Measurements from ENCODE around the gene CLMN. TPM values are rescaled to one million over a fixed set of nuclear protein-coding genes. Genes with fewer than 3 reads are reported as not detected.

Gene CLMN
- total and polyA plus RNA-seq, 2 donors (not counting 1 experiment from before 2014, with no cell fraction given): 9.6 to 51.5 TPM

DNA sequence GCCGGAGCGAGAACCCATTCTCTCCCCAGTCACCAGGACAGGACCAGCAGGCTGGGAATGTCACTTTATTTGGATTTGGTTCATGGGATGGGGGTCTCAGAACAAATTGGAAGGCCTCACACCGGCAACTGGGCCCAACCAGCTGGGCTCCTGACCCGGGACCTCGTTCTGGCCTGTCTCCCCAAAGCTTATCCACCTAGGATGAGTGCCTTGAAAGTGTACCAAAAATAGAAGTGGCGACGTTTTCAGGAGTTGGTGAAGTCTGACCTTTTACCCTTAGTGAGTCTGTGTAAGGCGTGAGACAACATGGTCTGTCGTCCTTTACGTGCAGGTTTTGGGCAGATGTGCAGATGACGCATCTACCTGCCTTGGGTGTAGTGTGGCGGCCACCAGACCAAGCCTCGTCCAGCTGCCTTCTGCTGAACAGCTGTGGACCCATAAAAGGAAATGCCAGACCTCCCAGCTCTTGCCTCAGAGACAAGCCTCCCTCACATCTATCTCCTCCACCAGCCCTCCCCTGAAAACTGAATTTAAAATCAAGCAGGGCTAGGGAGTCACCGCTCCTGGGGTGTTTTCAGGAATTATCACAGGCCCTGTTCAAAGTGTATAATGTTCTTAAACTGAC, 36.6 kb upstream of the CLMN start:
- H3K9me3 Mint-ChIP-seq (ENCODE audit: insufficient read depth): peaks cover 2% of the 10 kb centered on the region
- no peak for ATAC-seq (ENCODE audit: low read depth)
- Histone ChIP-seq H3K9me3 (ENCODE audit: control extremely low read depth in 1 of 3, control insufficient read depth in 2 of 3, insufficient read depth in 1 of 3, low read length in 2 of 3) (peaks cover 0 to 11% (median 0%) of the 10 kb centered on the region in 3 donors), H3K27ac (ENCODE audit: low read length in 2 of 2) (no peak overlapping the region), H3K4me2 (replicated peaks; ENCODE audit: low read depth, low read length, poor library complexity, severe bottlenecking) (no peak overlapping the region), H2AFZ (ENCODE audit: insufficient read depth, low read depth, low read length, poor library complexity, severe bottlenecking) (no peak overlapping the region), H3K36me3 (replicated peaks in 1 of 2; ENCODE audit: control extremely low read depth in 1 of 2, control insufficient read depth in 1 of 2, extremely low read depth in 1 of 2, insufficient read depth in 2 of 2, low read length in 1 of 2) (no peaks in the 10 kb centered on the region), H3K4me1 (ENCODE audit: control insufficient read depth in 2 of 2, insufficient read depth in 2 of 2, low read length in 2 of 2) (peaks cover 13 to 17% of the 10 kb centered on the region in 2 donors), H4K20me1 (ENCODE audit: control insufficient read depth, insufficient read depth, low read length, poor library complexity, severe bottlenecking) (no peaks in the 10 kb centered on the region), H3K9ac (ENCODE audit: low read length) (no peak overlapping the region), H3K27me3 (replicated peaks in 1 of 4; ENCODE audit: control extremely low read depth in 1 of 4, control insufficient read depth in 3 of 4, insufficient read depth in 4 of 4, low read length in 3 of 4) (peaks cover 0 to 17% (median 7%) of the 10 kb centered on the region in 4 experiments), H3K79me2 (ENCODE audit: control insufficient read depth, insufficient read depth, low read length) (no peaks in the 10 kb centered on the region), H3K4me3 (ENCODE audit: control extremely low read depth in 1 of 5, extremely low read depth in 1 of 5, insufficient read depth in 1 of 5, low read depth in 2 of 5, low read length in 4 of 5) (no peak overlapping the region)
- no peak overlapping the region for H3K27ac Mint-ChIP-seq
- H3K4me3 Mint-ChIP-seq: no peak overlapping the region
- ChIA-PET CTCF (no interaction called here), POLR2A (no interaction called here)
- peaks cover 20% of the 10 kb centered on the region for H3K27me3 Mint-ChIP-seq
- peaks cover 7% of the 10 kb centered on the region for H3K4me1 Mint-ChIP-seq
- TF ChIP-seq, protein P1, sequence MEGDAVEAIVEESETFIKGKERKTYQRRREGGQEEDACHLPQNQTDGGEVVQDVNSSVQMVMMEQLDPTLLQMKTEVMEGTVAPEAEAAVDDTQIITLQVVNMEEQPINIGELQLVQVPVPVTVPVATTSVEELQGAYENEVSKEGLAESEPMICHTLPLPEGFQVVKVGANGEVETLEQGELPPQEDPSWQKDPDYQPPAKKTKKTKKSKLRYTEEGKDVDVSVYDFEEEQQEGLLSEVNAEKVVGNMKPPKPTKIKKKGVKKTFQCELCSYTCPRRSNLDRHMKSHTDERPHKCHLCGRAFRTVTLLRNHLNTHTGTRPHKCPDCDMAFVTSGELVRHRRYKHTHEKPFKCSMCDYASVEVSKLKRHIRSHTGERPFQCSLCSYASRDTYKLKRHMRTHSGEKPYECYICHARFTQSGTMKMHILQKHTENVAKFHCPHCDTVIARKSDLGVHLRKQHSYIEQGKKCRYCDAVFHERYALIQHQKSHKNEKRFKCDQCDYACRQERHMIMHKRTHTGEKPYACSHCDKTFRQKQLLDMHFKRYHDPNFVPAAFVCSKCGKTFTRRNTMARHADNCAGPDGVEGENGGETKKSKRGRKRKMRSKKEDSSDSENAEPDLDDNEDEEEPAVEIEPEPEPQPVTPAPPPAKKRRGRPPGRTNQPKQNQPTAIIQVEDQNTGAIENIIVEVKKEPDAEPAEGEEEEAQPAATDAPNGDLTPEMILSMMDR (IDR thresholded peaks at IDR 0.05): no peak
- no peak for TF ChIP-seq EZH2 (IDR thresholded peaks at IDR 0.05; ENCODE audit: borderline replicate concordance, insufficient read depth, low read depth, low read length, poor library complexity, severe bottlenecking)
- no peak for DNase-seq
- WGBS (ENCODE audit: insufficient coverage): 89% methylated on average over 7 of the region's 14 CpGs
- intact Hi-C loops (cut with micrococcal nuclease): no loop called here

GRCh38 chr14:95355422-95355821, 35.7 kb upstream of the CLMN start:
- H4K20me1 ChIP-seq (ENCODE audit: control insufficient read depth, insufficient read depth, low read length, poor library complexity, severe bottlenecking): no peaks in the 10 kb centered on the region
- H3K27me3 ChIP-seq (replicated peaks in 1 of 4; ENCODE audit: control extremely low read depth in 1 of 4, control insufficient read depth in 3 of 4, insufficient read depth in 4 of 4, low read length in 3 of 4): peaks cover 0 to 8% (median 2%) of the 10 kb centered on the region in 4 experiments
- POLR2A ChIA-PET: no interaction called here
- ATAC-seq (ENCODE audit: low read depth) (no peak), DNase-seq (no peak)
- H3K79me2 ChIP-seq (ENCODE audit: control insufficient read depth, insufficient read depth, low read length): no peaks in the 10 kb centered on the region
- TF ChIP-seq, protein P1 (IDR thresholded peaks at IDR 0.05): no peak
- no peak for TF ChIP-seq EZH2 (IDR thresholded peaks at IDR 0.05; ENCODE audit: borderline replicate concordance, insufficient read depth, low read depth, low read length, poor library complexity, severe bottlenecking)
- intact Hi-C loops (cut with micrococcal nuclease): no loop called here
- no peaks in the 10 kb centered on the region for H3K36me3 ChIP-seq (replicated peaks in 1 of 2; ENCODE audit: control extremely low read depth in 1 of 2, control insufficient read depth in 1 of 2, extremely low read depth in 1 of 2, insufficient read depth in 2 of 2, low read length in 1 of 2)
- H3K4me1 ChIP-seq (ENCODE audit: control insufficient read depth in 2 of 2, insufficient read depth in 2 of 2, low read length in 2 of 2): peaks cover 6 to 13% of the 10 kb centered on the region in 2 donors
- H3K27ac ChIP-seq (ENCODE audit: low read length in 2 of 2): no peak overlapping the region
- peaks cover 2% of the 10 kb centered on the region for H3K9me3 Mint-ChIP-seq (ENCODE audit: insufficient read depth)
- H3K27me3 Mint-ChIP-seq: peaks cover 16% of the 10 kb centered on the region
- H3K4me3 ChIP-seq (ENCODE audit: control extremely low read depth in 1 of 5, extremely low read depth in 1 of 5, insufficient read depth in 1 of 5, low read depth in 2 of 5, low read length in 4 of 5): no peak overlapping the region
- H3K9ac ChIP-seq (ENCODE audit: low read length): no peak overlapping the region
- no peak overlapping the region for H3K4me2 ChIP-seq (replicated peaks; ENCODE audit: low read depth, low read length, poor library complexity, severe bottlenecking)
- no peak overlapping the region for H3K27ac Mint-ChIP-seq
- H3K9me3 ChIP-seq (ENCODE audit: control extremely low read depth in 1 of 3, control insufficient read depth in 2 of 3, insufficient read depth in 1 of 3, low read length in 2 of 3): peaks cover 0 to 5% (median 0%) of the 10 kb centered on the region in 3 donors
- CTCF ChIA-PET: no interaction called here
- WGBS (ENCODE audit: insufficient coverage): 71% methylated on average over 1 of the region's 3 CpGs
- no peak overlapping the region for H3K4me3 Mint-ChIP-seq
- no peak overlapping the region for H2AFZ ChIP-seq (ENCODE audit: insufficient read depth, low read depth, low read length, poor library complexity, severe bottlenecking)
- H3K4me1 Mint-ChIP-seq: peaks cover 7% of the 10 kb centered on the region
